Activated CD4-positive, alpha-beta T cell treated with anti-CD3 and anti-CD28 coated beads, Interleukin-2, amount 50 U/mL, for 48 hours (primary cell): ENCODE measurements around the gene ANKIB1.
"Not testable (repeated sequence)": the region's sequence is repeated elsewhere in the genome, so short reads cannot be mapped to it uniquely, and the experiment has no call there.

Source experiments
- DNase-seq, 2 experiments: peaks; one replicate each; pipeline ENCODE4 v3.0.0-alpha.2; 2020

Gene ANKIB1

DNA sequence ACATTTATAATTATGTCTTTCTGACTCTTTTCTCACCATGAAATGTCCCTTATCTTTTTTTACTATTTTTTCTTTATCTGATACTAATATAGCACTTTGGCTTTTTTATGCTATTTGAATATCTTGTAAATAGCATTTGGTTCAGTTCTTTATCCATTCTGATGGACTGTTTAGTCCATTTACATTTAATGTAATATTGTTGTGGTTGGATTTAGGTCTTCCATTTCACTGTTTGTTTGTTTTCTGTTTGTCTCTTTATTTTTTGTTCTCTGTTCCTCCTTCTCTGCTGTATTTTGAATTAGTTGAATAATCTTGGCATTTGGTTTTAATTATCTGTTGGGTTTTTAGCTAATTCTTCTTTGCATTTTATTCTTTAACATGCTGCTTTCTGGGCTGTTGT lies 89.8 kb downstream of the ANKIB1 start:
- DNase-seq: no peak

DNA sequence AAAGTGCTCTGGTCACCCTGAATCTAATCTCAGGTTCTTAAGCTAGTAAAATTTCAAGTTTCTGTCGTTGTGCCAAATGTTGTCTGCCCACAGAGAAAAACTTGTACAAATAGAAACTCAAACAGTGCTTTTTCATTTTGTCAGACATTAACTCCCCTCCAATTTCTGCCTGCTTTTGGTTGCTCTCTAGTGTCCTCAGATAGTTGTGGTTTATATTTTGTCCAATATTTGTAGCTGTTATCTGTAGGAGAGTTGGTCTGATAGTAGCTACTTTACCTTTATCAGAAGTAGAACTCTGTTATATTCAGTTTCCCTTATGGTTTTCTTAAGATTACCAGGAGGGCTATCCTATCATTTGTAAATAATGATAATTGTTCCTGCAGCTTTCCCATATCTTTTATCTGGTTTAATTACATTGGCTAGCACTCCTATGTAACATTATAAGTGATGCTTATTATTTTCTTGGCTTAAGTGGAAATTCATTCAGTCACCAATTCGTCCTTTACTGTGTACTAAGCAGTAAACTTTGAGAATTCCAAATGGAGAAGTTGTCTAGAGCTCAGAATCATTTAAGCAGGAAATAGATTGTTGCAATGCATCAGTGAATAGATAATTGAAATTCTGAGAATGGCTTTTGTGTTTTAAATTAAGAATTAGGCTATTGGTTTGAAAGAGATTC lies 91.0 kb downstream of the ANKIB1 start:
- DNase-seq: no peak

DNA sequence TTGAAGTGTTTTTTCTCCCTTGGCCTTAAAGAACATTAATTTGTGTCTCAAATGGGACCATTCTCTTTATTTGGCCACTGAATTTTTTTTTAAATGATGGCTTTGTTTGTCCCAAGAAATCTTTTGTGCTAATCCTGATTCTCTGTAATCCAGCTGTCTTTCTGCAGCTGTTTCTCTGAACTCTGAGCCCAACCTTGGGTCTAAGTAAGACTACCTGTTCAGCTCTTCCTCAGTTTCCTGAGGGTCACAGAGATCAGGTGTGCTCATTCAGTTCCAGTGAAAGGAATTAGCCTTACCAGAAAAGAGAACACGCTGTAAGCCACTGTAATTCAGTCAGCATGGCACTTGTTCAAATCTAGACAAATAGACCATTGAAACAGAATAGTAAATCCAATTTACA lies 94.2 kb downstream of the ANKIB1 start:
- DNase-seq: no peak

DNA sequence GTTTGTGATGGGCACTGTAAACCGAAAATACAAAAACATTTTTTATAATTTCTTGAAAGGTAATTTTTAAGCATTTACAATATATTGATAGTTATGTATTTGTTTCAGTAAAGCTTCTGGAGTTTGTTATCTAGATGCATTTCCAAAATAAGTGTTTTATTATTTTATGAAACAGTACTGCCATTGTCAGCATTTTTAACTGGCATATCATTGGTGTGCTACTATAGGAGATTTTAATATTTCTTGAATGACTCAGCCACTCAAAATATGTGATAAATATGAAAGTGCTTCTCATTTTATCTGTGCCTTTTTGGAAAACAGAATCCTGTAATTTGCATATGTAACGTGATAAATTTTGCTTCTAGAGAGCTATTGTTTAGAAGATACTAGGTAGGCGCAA lies 97.9 kb downstream of the ANKIB1 start:
- DNase-seq: no peak

DNA sequence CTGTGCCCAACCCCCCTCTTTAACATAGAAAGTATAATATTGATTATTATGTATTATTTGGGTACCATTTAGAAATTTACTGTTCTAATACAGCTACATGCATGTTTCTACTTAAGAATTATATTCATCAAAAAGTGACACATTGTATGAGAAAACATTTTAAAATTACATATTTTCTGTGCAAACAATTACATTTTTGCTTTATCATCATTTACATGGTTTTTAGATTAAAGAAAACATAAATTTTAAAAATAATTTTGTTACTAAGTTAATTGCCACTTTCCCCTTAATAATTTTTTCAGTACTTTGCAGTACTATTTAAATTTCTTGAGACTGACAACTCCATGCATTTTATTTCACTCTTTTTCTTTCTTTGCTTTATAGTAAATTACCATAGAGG lies 106.2 kb downstream of the ANKIB1 start:
- no peak for DNase-seq

DNA sequence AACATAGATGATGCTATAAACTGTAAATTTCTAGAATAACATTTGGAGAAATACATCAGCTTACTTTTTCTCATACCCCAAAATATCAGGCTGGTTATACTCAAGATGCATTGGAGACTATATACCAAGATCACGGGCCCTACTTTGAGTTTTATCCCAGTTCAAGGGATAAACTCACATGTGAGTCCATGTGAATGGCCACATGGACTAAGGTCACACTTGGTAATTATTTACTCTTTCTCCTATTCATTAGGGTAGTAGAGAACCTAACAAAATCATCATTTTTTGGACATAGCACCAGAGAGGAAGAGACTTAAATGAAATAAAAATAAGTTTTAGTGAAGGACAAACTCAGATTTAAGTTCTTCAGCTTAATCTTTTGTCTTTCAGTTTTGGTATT lies 108.4 kb downstream of the ANKIB1 start:
- DNase-seq: no peak

DNA sequence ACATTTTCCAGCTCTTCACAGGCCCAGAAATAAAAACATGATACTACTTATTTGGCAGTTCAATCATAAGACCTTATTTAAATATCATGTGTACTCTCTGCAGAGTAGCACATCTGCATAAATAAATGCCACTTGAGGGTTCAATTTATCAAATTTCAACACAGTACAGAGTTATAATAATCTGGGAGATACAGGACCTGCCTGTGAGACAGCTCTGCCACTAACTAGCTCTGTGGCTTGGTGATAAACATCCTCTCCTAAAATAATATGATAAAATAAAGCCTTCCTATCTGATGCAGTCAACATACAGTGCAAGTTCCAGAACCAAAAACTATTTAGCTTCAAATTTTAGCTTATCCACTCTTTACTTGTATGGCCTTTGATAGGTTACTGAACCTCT lies 110.6 kb downstream of the ANKIB1 start:
- DNase-seq: no peak

DNA sequence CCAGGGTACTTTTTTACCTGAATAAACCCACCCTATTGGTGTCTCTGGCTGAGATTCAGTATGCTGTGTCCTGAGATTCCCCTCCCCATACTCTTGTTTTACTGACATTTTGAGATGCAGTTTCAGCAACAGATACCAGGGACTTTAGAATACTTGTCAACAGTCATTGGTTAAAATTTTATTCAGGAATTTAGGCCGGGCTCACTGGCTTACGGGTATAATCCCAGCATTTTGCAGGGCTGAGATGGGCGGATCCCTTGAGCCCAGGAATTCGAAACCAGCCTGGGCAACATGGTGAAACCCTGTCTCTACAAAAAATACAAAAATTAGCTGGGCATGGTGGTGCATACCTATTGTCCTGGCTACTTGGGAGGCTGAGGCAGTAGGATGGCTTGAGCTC lies 111.5 kb downstream of the ANKIB1 start:
- DNase-seq: no peak

DNA sequence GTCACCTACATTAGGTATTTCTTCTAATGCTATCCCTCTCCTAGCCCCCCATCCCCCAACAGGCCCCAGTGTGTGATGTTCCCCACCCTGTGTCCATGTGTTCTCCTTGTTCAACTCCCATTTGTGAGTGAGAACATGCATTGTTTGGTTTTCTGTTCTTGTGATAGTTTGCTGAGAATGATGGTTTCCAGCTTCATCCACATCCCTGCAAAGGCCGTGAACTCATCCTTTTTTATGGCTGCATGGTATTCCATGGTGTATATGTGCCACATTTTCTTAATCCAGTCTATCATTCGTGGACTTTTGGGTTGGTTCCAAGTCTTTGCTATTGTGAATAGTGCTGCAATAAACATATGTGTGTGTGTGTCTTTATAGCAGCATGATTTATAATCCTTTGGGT lies 113.4 kb downstream of the ANKIB1 start:
- not testable (repeated sequence) for DNase-seq

DNA sequence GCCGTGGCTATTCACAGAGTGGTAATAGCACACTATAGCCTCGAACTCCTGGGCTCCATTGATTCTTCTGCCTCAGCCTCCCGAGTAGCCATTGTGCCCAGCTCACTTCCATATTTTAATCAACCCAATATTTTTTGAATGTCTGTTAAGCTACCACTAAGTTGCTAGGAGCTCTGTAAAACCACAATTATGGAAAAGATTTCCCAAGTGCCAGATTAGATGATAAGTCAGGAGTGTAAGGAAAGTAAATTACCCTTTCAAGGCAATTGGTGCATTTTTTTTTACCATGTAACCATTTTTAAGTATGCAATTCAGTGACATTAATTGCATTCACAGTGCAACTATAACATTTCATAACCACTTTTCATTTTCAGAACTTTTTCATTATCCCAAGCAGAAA lies 114.0 kb downstream of the ANKIB1 start:
- no peak for DNase-seq

DNA sequence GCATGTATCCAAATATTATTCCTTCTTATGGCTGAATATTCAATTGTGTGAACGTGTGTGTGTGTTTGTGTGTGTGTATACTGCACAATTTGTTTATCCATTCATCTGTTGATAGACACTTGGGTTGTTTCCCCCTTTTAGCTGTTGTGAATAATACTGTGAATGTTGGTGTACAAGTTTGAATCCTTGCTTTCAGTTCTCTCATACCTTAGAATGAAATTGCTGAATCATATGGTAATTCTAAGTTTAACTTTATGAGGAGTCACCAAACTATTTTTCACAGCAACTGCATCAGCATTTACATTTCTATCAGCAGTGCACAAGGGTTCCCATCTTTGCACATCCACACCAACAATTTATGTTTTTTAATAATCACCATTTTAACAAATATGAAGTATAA lies 114.6 kb downstream of the ANKIB1 start:
- DNase-seq: no peak

DNA sequence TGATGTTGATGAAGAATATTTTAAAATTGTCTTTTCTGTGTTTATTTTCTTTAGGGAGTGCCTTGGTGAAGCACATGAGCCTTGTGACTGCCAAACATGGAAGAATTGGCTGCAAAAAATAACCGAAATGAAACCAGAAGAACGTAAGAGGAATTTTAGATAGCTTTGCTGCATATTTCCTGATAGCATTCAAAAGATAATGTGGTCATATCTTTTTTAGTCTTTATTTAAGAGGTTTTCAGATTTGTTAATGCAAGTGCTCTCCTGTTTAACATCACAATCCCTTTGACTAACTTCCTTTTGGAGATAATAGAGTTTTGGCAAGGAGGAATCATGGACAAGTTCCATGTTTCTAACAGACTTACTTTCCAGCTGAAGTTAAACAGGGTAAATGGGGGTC lies 116.4 kb downstream of the ANKIB1 start:
- no peak for DNase-seq

DNA sequence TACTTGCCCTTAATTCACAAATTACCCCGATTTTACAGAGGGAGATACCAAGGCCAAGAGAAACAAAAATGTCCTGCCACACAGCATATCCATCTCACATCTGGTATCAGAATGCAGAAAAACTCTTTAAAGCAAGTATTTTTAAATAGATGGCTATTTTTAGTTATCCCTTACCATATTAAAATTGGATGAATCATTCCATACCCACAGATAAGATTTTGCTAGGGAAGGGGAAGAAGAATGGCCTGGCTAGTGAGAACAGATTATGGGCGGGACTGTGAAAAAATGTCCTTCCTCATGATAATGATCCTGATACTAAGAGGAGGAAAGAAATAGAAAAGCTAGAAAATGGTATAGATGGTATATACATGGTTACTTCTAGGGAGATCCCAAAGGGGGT lies 121.0 kb downstream of the ANKIB1 start:
- DNase-seq: no peak

DNA sequence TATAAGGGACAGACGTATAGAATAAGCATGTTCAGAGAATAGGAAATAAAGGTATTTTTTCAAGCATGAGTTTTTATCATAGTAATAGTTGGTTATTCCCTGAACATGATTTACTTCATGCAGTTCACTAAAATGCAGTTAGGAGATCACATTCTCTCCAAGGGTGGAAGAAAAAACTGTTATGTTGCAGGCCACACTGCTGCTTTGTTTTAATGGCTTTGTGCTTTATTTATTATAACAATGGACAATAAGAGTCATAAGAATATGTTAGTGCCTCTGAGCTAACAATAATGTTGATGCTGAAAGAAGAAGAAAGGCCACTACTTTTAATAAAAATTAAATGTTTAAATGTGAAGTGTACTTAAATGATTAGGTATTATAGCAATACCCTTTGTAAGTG lies 123.0 kb downstream of the ANKIB1 start:
- DNase-seq: no peak

DNA sequence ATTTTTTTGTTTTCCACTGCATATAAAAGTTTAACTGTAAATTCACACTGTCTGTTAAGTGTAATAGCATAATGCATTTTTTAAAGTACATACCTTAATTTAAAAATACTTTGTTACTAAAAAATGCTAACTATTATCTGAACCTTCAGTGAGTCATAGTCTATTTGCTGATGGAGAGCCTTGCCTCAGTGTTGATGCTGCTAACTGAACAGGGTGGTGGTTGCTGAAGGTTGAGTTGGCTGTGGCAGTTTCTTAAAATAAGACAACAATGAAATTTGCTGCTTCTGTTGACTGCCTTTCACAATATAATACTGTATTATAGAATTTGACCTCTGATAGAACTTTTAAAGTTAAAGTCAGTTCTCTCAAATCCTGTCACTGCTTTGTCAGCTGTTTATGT lies 129.2 kb downstream of the ANKIB1 start:
- DNase-seq: no peak

DNA sequence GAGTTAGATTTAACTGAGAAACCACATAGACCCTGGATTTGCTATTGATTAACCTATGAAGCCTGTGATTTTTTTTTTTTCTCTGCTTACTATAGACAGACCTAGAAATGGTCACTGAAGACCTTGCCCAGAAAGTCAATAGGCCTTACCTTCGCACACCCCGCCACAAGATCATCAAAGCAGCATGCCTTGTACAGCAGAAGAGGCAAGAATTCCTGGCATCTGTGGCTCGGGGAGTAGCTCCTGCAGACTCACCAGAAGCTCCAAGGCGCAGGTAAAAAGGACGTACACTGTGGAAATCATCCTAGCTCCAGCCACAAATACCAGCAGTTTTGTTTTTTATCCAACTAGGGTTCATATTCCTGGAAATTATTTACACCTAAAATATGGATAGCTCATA lies 145.3 kb downstream of the ANKIB1 start:
- no peak for DNase-seq

DNA sequence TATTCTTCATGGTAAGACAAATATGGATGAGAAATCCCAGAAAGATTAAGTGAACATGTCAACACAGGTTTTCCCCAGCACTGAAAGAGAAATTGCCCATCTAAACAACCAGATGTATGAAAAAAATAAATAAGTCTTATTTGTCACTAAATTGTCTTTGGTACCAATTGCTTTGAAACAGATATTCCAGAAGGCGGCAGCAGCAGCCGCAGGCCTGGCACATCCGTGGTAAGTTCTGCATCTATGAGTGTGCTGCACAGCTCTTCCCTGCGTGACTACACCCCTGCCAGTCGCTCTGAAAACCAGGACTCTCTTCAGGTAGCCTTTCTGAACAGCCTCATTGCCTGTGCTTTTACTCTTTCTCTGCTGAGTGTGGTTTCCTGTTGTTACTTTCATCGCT lies 151.8 kb downstream of the ANKIB1 start:
- DNase-seq: no peak

DNA sequence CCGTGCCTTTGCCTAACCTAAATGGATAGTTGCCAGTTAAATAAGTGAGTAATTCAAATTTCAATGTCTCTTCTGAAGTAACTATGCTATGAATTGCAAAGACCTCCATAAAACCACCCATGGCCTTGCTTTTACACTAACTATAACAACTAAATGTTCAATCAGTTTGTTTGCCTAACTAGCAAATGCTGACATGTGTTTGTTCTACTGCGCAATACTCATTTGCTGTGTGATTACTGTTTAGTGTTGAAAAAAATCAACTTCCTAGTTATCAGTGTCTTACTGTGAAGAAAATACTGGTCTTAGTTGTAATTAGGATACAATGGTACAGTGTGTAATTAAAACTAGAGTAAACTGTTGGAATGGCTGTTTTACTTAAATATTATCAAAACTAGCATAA lies 154.2 kb downstream of the ANKIB1 start:
- DNase-seq: no peak

DNA sequence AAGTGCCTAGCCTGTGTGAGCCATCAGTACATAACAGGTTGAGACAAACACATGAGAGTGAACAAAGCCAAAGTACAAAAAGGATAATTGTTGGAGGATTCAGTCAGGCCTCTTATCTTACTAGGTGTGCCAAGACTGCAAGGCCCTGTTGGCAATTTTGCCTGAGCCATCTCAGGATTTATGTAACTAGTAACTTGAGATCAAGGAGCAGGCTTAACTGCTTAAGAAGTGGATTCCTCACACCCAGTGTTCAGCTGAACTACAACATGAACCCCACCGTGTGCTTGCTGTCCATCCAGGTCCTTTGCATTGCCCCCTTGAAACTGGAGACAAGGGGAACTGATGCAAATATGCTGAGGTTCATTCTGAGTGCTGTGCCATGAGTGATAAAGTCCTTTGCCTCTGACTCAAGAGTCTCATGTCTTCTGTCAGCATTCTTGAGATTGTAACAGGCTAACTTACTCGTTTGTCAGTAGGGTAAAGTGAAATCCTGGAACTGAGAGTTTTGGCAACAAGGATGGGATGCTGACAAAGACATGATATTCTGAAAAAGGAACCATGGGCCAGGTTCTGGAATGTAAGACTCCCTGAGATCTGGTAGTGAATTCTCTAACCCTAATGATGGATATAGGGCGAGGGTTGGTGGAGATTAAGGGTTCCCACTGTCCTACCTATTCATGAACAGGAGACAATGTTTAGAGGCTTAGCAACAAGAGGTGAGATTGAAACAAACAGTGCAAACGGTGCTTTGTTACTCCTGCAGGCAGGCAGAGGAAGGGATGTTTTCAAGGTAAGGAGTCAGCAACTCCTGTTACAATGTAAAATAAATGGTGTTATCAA lies 157.4 kb downstream of the ANKIB1 start:
- DNase-seq: no peak

DNA sequence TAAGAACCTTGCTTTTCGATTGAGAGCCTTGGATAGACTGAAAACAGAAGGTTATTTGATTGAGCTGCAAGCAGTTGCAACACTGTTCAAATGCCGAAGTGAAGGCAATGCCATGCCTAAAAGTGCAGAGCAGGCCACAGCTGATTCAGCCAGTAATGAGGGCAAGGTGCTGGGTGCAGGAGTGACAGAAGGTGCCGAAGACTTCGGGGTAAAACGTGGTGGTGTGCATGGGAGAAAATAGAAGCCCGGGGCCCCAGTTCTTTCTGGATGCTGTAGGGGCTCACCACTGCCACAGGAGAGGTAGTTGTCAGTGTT lies 157.9 kb downstream of the ANKIB1 start:
- DNase-seq: no peak

DNA sequence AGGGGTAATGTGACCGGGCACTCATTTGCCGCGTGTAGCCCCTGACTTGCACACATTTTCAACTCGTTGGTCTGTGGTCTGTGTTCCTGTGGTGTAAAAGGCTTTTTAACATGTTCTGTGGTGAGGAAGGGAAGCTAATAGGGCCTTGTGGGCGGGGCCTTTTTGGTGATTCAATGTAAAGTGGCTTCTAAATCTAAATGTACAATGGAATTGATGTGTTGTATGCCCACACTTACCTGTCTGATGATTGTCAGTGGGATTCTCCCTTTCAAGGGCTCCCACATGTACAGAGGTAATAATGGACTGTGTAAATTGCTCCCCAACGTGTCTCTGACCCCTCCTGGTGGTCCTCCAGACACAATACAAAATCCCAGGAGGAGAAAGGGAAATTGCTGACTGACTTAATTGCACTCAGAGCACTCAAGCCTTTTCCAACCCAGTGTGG lies 158.4 kb downstream of the ANKIB1 start:
- DNase-seq: peak; percentile 33 to 51

DNA sequence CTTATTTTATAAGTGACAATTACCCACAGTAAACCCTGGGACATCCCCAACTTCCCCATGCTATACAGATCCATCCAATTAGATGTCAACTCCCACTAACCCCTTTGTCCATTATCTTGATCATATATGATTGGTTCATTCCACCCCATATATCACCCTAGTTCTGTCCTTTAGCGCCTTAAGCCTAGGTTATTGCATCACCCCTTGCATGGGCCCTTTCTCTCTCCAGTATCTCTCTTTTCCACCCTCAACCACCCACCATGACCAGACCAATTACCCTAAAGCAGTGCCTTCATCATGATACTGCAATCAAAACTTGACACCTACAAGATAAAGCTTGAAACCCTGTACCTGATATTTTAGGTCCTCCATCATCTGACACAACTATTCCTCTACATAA lies 163.6 kb downstream of the ANKIB1 start:
- DNase-seq: no peak

DNA sequence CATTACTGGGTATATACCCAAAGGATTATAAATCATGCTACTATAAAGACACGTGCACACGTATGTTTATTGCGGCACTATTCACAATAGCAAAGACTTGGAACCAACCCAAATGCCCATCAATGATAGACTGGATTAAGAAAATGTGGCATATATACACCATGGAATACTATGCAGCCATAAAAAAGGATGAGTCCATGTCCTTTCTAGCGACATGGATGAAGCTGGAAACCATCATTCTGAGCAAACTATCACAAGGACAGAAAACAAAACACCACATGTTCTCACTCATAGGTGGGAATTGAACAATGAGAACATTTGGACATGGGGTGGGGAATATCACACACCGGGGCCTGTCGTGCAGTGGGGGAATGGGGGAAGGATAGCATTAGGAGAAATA lies 164.4 kb downstream of the ANKIB1 start:
- not testable (repeated sequence) for DNase-seq

DNA sequence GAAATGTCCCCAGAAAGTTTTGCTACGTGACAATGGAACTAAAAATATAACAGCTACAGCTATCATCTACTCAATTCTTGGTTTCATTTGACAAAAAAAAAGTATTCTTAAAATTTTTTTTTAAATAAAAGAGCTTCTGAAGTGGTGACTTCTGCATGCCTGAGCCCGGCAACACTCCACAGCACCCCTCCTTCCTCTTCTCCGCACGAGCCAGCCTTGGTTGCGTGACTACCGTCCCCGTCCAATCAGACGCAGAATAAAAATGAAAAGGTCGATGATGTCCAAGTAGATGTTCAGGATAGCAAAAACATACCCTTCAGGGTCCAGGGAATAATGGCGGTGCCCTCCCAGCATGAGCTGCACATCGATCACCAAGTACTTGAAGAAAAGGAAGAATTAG lies 167.0 kb downstream of the ANKIB1 start:
- DNase-seq: no peak

DNA sequence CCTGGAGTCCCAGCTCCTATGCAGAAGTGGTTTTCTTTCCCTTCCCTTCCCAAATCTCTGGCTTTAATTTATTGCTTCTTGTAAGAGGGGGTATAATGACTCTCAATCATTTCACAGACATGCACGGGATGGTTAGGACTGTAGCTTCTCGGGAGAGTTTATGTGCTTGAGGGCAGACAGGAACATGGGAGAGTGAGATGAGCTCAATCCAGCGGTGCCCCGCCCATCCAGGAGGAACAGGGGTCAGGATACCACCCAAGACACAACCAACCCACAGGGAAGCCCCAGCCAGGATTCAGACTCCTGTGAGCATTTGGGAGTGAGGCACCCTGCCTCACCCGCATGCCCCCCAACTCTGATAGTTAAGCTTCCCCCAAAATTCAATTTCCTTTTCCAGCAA lies 167.8 kb downstream of the ANKIB1 start:
- no peak for DNase-seq
